HepG2 (cell line): ENCODE data around the gene TOR1B. TPM values are rescaled to one million over a fixed set of nuclear protein-coding genes. Genes with fewer than 3 reads are reported as not detected.

Experiments
- ATAC-seq: fragments of 200-7000 bp; cut with Tn5 transposase; 3 replicates; pipeline ENCODE4 v1.9.1; 2020; ENCODE audit warnings: mild to moderate bottlenecking, moderate library complexity
- BruUV-seq: library from RNA; stranded (reverse); fragments of 400-500 nt; replicated peaks from 2 replicates; lab custom pipeline; 2021; lab: Mats Ljungman, UMichigan
- CTCF ChIA-PET: fragments of 300-600 bp; formaldehyde crosslinking; extraction: SDS; loops from one replicate; lab custom pipeline; 2021; ENCODE audit warnings: low total read pairs, inconsistent platforms, low intra/inter-chr PET ratio; lab: Yijun Ruan, JAX
- POLR2A ChIA-PET: fragments of 350-600 bp; sonication (Branson Sonifier 250); formaldehyde crosslinking; loops from one replicate; lab custom pipeline; 2020; ENCODE audit warnings: antibody characterized with exemption, inconsistent platforms; lab: Yijun Ruan, JAX
- DNase-seq: peaks from one replicate; pipeline ENCODE4 v3.0.0-alpha.2; 2015; ENCODE audit warnings: low spot score
- FAIRE-seq: peaks from 3 replicates; lab custom pipeline; 2011; peaks lifted over from hg19 to GRCh38; lab: Jason Lieb, UNC
- H2AFZ ChIP-seq: one replicate; pipeline ENCODE4 v1.6.1; 2011; ENCODE audit warnings: low read length, inconsistent platforms
- H3K27ac ChIP-seq: fragments of 300-600 bp; 3 replicates; pipeline ENCODE4 v1.8.0; 2011; ENCODE audit warnings: mixed run types, mild to moderate bottlenecking, mixed read lengths, low read length, inconsistent platforms; ENCODE audit not compliant: insufficient read depth; ENCODE audit errors: extremely low read length
- H3K27me3 ChIP-seq, 2 experiments: fragments of 200-600 bp in 1 of 2; 2 replicates in 1 of 2; 3 replicates in 1 of 2; pipeline versions ENCODE4 v1.6.0 to v1.8.0; 2011; ENCODE audit warnings: low read length in 2 of 2, mild to moderate bottlenecking in 2 of 2, moderate library complexity in 2 of 2, inconsistent platforms in 1 of 2; ENCODE audit not compliant: insufficient read depth in 2 of 2, control insufficient read depth in 1 of 2
- H3K36me3 ChIP-seq, 2 experiments: fragments of 200-600 bp in 1 of 2; replicated peaks in 1 of 2; 2 replicates in 1 of 2; 3 replicates in 1 of 2; pipeline versions ENCODE4 v1.5.1 to v1.8.0; 2011; ENCODE audit warnings: low read length in 2 of 2, inconsistent platforms in 1 of 2; ENCODE audit not compliant: insufficient read depth in 2 of 2, control insufficient read depth in 1 of 2
- H3K4me1 ChIP-seq: 2 replicates; pipeline ENCODE4 v1.5.1; 2012; ENCODE audit warnings: low read length, inconsistent platforms; ENCODE audit not compliant: insufficient read depth
- H3K4me2 ChIP-seq: 2 replicates; pipeline ENCODE4 v1.6.0; 2011; ENCODE audit warnings: low read depth, low read length, inconsistent platforms
- H3K4me3 ChIP-seq, 3 experiments: fragments of 200-600 bp in 1 of 3; sonication (generic), shearing (Covaris generic) in 1 of 3; replicated peaks in 1 of 3; 2 replicates each; pipeline ENCODE4 v1.5.1; 2011 to 2016; ENCODE audit warnings: low read length in 3 of 3, inconsistent platforms in 2 of 3, low read depth in 2 of 3, mild to moderate bottlenecking in 2 of 3, control low read depth in 1 of 3, mixed read lengths in 1 of 3; ENCODE audit not compliant: insufficient read depth in 1 of 3
- H3K79me2 ChIP-seq: one replicate; pipeline ENCODE4 v1.6.1; 2011; ENCODE audit warnings: low read length, inconsistent platforms; ENCODE audit not compliant: insufficient read depth
- H3K9ac ChIP-seq: 2 replicates; pipeline ENCODE4 v1.6.0; 2011; ENCODE audit warnings: mild to moderate bottlenecking, low read depth, low read length, inconsistent platforms; ENCODE audit not compliant: insufficient read depth
- H3K9me3 ChIP-seq: 2 replicates; pipeline ENCODE4 v1.5.1; 2012; ENCODE audit warnings: mild to moderate bottlenecking, low read length
- H4K20me1 ChIP-seq: 2 replicates; pipeline ENCODE4 v1.6.0; 2011; ENCODE audit warnings: inconsistent platforms, mild to moderate bottlenecking, low read length, moderate library complexity; ENCODE audit not compliant: insufficient read depth
- HES4 ChIP-seq: sonication (generic); formaldehyde crosslinking; IDR thresholded peaks from 2 replicates; pipeline ENCODE4 v1.9.0; 2021; ENCODE audit warnings: mild to moderate bottlenecking, missing genetic modification reagents, borderline replicate concordance
- NPAS2 ChIP-seq: sonication (generic); formaldehyde crosslinking; IDR thresholded peaks from 2 replicates; pipeline ENCODE4 v1.8.0; 2022; ENCODE audit warnings: mild to moderate bottlenecking, missing genetic modification reagents, borderline replicate concordance
- ZBTB7A ChIP-seq: sonication (generic); formaldehyde crosslinking; IDR thresholded peaks from 2 replicates; pipeline ENCODE4 v1.8.0; 2022; ENCODE audit warnings: mild to moderate bottlenecking, missing genetic modification reagents
- ZNF720 ChIP-seq: sonication (generic); formaldehyde crosslinking; IDR thresholded peaks from 2 replicates; pipeline ENCODE4 v1.4.0; 2020; ENCODE audit warnings: missing genetic modification reagents
- WGBS: methylation state at CpG from one replicate; pipeline ENCODE4 v1.1.6; 2017; ENCODE audit warnings: low lambda C conversion rate; 5-methylcytosine and 5-hydroxymethylcytosine counted together
- in situ Hi-C: cut with HindIII; loops from 2 replicates; pipeline ENCODE4 v1.10.0; 2017; ENCODE audit warnings: low pct_unique_long_range_greater_than_20kb; ENCODE audit not compliant: extremely low pct_ligation_motif_present
- intact Hi-C: fragments of 100-400 bp; cut with micrococcal nuclease; formaldehyde crosslinking; loops from one replicate; pipeline ENCODE4 v1.10.0; 2022; ENCODE audit not compliant: unreplicated experiment
- polyA plus RNA-seq, 8 experiments: library from polyadenylated mRNA; depleted of rRNA in 3 of 8; stranded (reverse) in 7 of 8; unstranded in 1 of 8; fragments of >200 nt; fragmentation: Illumina TruSeq in 4 of 8; extraction: Trizol in 4 of 8; gene quantifications; 2 replicates each; pipeline versions ENCODE4 v1.2.1 to v1.2.3, GENCODE V29; 2011 to 2016; ENCODE audit warnings: low read depth in 4 of 8, missing spikeins in 1 of 8, mixed read lengths in 1 of 8; ENCODE audit not compliant: insufficient read depth in 1 of 8
- total RNA-seq, 5 experiments: library from RNA; depleted of rRNA; stranded (reverse); fragments of >200 nt; fragmentation: Illumina TruSeq; extraction: Trizol; gene quantifications; 2 replicates each; pipeline ENCODE4 v1.2.3, GENCODE V29; 2016; ENCODE audit warnings: low read depth in 1 of 5
- TF ChIP-seq, protein P1 (sequence below): sonication (generic); formaldehyde crosslinking; conservative IDR thresholded peaks from 2 replicates; pipeline ENCODE4 v1.8.0; 2022; ENCODE audit warnings: low read depth, missing genetic modification reagents
- TF ChIP-seq, protein P2 (sequence below): sonication (generic); formaldehyde crosslinking; IDR thresholded peaks from 2 replicates; pipeline ENCODE4 v1.4.0; 2020; ENCODE audit warnings: missing genetic modification reagents, mild to moderate bottlenecking, borderline replicate concordance
- TF ChIP-seq, protein P3 (sequence below): sonication (generic); formaldehyde crosslinking; conservative IDR thresholded peaks from 2 replicates; pipeline ENCODE4 v1.4.0; 2020; ENCODE audit warnings: missing genetic modification reagents
- TF ChIP-seq, protein P4 (sequence below): sonication (generic); formaldehyde crosslinking; IDR thresholded peaks from 2 replicates; pipeline ENCODE4 v1.4.0; 2020; ENCODE audit warnings: missing genetic modification reagents

Gene TOR1B
- total and polyA plus RNA-seq, 2 of the 13 experiments (the other 11 are each of a cell fraction or from before 2014, with no cell fraction given) = 18.1 to 21.3 TPM

DNA sequence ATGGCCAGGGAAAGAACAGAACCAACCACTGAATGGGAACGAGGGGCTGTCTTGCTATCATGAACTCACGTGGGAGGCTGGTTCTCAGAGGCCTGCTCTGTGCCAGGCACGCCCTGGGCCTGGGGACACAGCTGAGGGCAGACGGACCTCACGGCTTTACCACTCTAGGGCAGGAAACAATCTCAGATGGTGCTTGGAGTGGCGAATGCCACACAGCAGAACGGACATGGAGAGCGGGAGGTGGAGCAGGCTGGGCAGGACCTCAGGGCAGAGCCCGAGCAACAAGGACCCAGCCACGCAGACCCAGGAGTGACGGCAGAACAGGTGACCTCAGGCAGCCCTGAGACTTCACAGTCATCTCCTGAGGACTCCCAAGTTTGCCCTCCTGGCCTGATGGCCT, 12.3 kb downstream of the TOR1B start (continued):
- TF ChIP-seq, protein P1, sequence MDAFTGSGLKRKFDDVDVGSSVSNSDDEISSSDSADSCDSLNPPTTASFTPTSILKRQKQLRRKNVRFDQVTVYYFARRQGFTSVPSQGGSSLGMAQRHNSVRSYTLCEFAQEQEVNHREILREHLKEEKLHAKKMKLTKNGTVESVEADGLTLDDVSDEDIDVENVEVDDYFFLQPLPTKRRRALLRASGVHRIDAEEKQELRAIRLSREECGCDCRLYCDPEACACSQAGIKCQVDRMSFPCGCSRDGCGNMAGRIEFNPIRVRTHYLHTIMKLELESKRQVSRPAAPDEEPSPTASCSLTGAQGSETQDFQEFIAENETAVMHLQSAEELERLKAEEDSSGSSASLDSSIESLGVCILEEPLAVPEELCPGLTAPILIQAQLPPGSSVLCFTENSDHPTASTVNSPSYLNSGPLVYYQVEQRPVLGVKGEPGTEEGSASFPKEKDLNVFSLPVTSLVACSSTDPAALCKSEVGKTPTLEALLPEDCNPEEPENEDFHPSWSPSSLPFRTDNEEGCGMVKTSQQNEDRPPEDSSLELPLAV = no peak
- TF ChIP-seq NPAS2 (CRISPR knock-in tag) (no peak), ZBTB7A (no peak), HES4 (CRISPR knock-in tag) (no peak), ZNF720 (CRISPR knock-in tag) (no peak)
- TF ChIP-seq, protein P2, sequence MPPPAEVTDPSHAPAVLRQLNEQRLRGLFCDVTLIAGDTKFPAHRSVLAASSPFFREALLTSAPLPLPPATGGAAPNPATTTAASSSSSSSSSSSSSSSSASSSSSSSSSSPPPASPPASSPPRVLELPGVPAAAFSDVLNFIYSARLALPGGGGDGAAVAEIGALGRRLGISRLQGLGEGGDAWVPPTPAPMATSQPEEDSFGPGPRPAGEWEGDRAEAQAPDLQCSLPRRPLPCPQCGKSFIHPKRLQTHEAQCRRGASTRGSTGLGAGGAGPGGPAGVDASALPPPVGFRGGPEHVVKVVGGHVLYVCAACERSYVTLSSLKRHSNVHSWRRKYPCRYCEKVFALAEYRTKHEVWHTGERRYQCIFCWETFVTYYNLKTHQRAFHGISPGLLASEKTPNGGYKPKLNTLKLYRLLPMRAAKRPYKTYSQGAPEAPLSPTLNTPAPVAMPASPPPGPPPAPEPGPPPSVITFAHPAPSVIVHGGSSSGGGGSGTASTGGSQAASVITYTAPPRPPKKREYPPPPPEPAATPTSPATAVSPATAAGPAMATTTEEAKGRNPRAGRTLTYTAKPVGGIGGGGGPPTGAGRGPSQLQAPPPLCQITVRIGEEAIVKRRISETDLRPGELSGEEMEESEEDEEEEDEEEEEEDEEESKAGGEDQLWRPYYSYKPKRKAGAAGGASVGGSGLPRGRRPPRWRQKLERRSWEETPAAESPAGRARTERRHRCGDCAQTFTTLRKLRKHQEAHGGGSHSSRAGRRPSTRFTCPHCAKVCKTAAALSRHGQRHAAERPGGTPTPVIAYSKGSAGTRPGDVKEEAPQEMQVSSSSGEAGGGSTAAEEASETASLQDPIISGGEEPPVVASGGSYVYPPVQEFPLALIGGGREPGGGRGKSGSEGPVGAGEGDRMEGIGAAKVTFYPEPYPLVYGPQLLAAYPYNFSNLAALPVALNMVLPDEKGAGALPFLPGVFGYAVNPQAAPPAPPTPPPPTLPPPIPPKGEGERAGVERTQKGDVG (CRISPR knock-in tag) = no peak

DNA sequence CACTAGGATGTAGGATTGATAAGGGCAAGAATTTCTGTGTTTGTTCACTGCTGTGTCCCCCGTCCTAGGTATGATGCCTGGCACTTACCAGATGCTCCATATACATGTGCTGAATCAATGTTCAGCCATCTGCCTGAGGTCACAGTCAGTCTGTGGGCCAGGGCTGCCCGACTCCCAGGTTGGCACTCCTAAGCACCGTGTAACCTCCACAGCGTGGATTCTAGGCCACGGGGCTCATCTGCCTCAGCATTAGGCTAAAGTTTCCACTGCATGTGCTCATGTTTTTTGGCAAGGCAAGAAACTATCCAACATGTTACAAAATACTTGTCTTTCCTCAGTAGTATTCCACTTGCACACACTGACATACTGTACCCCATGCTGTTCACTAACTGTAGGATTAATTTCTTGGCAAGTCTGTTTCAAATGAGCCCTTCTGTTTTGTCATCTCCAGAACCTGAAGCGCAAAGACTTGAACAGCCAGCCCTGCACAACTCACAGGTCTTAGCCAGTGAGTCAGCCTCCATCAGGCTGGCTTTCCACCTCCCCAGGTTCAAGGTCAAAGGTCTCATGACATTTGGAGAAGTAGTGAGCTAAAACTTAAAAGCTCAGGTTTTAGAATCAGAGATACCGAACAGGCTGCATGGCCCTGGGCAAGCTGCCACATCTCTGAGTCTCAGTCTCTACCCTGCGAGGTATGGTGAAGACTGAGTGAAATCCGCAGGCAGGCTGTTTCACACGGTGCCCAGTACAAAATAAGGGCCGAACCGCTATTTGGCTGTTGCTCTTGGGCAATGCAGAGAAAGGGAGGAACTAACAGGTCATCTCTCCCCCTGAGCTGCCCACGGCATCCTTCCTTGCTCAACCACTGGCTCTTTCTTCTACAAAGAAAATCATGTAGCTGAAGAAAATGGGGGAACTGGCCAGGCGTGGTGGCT, 13.8 kb downstream of the TOR1B start:
- in situ Hi-C loops = no loop called here
- BruUV-seq = no TSS peak
- Histone ChIP-seq H3K36me3 (peaks cover 9 to 52% of the 10 kb centered on the region in 2 experiments; a peak in 4 of 5 replicates), H3K79me2 (no peaks in the 10 kb centered on the region), H3K27ac (no peak overlapping the region), H3K9ac (no peak overlapping the region), H3K9me3 (no peaks in the 10 kb centered on the region), H3K4me2 (no peak overlapping the region), H3K4me3 (no peak overlapping the region), H3K27me3 (no peaks in the 10 kb centered on the region), H3K4me1 (peaks cover 6% of the 10 kb centered on the region), H2AFZ (no peak overlapping the region), H4K20me1 (no peaks in the 10 kb centered on the region)
- ChIA-PET POLR2A (no interaction called here), CTCF (no interaction called here)
- 95% methylated on average over 12 of the region's 14 CpGs for WGBS
- intact Hi-C loops = no loop called here
- no peak for DNase-seq
- FAIRE-seq = no peak
- TF ChIP-seq, protein P3, sequence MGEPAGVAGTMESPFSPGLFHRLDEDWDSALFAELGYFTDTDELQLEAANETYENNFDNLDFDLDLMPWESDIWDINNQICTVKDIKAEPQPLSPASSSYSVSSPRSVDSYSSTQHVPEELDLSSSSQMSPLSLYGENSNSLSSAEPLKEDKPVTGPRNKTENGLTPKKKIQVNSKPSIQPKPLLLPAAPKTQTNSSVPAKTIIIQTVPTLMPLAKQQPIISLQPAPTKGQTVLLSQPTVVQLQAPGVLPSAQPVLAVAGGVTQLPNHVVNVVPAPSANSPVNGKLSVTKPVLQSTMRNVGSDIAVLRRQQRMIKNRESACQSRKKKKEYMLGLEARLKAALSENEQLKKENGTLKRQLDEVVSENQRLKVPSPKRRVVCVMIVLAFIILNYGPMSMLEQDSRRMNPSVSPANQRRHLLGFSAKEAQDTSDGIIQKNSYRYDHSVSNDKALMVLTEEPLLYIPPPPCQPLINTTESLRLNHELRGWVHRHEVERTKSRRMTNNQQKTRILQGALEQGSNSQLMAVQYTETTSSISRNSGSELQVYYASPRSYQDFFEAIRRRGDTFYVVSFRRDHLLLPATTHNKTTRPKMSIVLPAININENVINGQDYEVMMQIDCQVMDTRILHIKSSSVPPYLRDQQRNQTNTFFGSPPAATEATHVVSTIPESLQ (CRISPR knock-in tag) = no peak
- TF ChIP-seq, protein P4, sequence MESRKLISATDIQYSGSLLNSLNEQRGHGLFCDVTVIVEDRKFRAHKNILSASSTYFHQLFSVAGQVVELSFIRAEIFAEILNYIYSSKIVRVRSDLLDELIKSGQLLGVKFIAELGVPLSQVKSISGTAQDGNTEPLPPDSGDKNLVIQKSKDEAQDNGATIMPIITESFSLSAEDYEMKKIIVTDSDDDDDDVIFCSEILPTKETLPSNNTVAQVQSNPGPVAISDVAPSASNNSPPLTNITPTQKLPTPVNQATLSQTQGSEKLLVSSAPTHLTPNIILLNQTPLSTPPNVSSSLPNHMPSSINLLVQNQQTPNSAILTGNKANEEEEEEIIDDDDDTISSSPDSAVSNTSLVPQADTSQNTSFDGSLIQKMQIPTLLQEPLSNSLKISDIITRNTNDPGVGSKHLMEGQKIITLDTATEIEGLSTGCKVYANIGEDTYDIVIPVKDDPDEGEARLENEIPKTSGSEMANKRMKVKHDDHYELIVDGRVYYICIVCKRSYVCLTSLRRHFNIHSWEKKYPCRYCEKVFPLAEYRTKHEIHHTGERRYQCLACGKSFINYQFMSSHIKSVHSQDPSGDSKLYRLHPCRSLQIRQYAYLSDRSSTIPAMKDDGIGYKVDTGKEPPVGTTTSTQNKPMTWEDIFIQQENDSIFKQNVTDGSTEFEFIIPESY = peak; percentile 17; the same call in 1 of the 2 replicates
- no peak for ATAC-seq
